ENCODE results near the gene TMPRSS6.

TMPRSS6 gene

DNA sequence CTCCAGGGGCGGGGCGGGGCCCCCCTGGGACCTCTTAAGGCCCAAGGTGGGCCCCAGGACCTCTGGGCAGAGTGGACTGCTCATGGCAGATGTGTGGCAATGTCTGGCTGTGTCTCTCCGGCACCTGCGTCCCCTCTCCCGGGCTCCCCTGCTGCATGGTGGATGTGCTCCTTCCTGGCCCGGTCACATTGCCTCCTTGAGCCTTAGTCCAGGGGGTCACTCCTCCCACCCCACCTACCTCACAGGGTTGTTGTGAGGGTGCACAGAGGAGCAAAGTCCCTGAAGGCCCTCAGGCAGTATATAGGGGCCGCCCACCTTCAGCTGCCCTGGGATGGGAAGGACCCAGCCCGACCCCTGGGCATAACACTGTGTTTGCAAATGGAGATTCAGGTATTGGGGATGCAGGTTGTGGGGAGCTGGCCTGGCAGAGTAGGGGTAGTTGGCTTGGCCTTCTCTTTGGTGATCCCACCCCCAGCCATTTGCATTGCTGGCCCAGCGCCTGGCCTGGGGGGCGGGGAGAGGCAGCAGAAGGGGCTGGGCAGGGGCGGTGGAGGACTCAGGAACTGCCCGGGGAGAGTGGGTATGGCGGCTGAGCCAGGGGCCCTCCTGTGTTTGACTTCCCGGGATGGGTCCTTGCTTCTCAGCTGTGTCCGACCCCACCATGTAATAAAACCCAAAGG is 46.7 kb downstream of the TMPRSS6 start:
- DNase-seq, result no peak

DNA sequence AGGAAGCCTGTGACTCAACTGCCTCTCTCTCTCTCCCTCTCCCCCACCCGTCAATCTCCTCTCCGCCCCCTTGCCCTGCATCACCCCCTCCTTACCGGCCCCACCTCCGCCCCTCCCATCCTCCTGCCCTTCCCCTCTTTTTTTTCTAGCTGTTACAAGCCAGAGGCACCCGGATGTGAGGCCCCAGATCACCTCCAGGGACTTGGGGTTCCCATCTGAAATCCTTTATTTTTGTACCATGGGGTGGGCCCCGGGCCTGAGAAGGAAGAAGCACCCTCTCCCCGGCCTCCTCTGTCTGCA is 47.2 kb downstream of the TMPRSS6 start:
- no peak for DNase-seq

DNA sequence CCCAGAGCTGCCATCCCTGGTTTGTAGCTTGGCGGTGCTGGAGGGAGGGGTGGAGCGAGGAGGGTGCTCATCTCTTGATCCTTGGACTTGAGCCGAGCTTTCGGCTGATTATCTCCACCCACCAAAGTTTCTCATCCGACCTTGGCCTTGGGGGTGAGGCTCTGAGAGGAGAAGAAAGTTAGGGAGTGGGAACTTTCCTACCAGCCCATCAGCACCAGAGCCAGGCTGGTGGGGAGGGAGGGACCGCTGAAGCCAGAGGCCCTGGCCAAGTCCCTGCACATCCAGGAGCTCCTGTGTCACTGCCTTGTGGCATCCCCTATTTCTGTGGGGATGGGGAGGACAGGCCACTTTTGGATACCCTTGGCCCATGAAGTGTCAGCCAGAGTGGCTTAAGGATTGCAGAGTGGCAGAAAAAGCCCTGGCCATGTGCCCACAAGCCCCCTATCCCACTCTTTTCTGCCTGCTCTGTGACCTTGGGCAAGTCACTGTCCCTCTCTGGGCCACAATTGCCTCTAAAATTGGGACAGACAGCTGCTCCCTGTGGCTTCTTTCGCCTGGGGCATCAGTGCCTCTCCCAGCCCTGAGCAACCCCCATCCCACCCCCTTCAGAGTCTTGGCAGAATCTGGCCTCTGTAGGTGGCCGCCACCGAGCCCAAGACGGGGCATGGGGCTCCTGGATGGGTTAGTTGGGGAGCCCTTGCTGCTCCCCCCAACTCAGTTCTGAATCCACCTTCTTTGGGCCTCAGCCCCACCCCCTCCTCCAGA is 47.7 kb downstream of the TMPRSS6 start:
- DNase-seq, result no peak

DNA sequence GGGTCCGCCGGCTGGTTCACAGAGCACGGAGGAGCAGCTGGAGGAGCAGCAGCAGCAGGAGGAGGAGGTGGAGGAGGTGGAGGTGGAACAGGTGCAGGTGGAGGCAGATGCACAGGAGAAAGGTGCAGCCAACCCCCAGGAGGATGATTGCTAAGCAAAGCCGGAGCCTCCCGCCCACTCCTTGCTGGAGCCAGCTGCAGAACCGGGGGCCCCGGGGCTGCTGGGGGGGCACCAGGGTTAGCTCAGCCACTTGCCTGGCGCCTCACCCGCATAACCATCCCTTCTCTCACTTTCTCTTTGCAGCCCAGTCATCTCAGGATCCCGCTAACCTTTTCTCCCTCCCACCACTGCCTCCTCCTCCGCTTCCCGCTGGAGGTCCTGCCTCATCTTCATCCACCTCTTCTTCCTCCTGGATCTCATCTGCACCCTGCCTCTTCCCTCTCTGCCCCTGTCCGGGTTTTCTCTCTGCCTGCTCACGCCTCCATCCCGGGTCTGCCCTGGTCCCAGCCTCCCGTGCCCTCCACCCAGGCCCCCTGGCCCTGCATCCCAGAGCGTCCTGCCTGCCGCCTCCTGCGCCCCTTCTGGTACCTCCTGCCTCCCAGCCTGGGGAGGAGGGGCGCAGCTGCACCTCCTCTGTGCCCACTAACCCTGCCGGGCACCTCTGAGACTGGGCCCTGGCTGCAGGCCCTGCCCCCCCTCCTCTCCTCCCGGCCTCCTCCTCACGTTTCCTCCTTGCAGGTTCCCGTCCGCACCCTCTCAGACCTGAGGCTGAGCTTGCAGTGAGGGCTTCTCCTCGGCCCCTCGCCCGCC is 48.5 kb downstream of the TMPRSS6 start:
- DNase-seq, result no peak

DNA sequence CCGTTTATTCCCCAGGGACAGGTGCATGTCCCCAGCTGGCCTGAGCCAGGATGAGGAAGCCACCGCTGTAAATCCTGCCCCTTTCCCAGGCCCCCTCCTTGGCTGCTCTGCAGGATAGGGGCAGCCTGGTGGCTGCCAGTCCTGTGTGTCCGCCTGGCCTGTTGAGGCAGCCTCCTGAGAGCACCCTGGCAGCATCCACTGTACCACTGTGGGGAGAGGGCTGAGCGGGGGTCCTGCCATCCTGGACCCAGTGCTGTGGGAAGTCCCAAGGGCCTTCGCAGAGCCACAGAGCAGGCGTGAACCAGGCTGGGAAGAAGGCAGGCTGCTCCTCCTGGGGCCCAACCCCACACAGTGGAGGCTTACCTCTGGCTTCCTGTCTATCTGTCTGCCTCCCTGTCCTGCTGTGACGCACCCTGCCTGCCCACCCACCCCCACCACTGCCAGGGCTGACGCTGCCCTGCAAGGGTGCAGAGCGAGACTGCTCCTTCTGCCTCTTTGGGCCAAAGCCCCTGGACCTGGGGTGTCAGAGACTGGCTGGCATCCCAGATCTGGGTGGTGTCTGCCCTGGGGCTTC is 49.5 kb downstream of the TMPRSS6 start:
- no peak for DNase-seq

DNA sequence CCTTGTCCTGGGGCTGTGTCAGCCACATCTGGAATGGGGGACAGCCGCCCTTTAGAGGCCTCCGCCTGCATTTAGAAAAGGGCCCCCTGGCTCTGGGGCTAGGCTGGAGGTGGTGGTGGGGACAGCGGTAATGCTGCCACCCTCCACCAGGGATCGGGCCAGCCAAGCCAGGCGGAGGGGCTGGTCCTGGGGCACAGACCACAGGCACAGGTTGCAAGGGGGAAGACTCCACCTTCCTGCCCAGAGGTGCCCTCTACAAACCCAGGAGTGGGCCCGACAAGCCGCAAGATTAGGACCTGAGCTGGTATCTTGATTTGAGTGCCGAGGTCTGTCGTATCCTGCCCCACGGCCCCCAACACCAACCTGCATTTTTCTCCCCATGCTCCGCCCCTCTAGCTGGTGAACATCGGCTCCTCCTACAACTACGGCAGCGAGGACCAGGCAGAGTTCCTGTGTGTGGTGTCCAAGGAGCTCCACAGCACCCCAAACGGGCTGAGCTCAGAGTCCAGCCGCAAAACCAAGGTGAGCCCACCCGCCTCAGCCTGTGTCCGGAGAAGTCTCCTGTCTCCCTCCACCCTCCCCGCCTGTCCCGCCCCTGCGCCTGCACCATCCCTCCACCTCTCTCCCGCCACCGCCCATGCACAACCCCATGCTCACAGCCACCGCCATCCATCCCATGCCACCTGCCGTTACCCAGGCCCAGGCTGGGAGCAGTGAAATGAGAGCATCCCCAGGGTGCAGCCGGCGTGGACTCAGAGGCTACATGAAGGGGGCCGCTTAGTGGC is 50.4 kb downstream of the TMPRSS6 start:
- DNase-seq, result no peak

DNA sequence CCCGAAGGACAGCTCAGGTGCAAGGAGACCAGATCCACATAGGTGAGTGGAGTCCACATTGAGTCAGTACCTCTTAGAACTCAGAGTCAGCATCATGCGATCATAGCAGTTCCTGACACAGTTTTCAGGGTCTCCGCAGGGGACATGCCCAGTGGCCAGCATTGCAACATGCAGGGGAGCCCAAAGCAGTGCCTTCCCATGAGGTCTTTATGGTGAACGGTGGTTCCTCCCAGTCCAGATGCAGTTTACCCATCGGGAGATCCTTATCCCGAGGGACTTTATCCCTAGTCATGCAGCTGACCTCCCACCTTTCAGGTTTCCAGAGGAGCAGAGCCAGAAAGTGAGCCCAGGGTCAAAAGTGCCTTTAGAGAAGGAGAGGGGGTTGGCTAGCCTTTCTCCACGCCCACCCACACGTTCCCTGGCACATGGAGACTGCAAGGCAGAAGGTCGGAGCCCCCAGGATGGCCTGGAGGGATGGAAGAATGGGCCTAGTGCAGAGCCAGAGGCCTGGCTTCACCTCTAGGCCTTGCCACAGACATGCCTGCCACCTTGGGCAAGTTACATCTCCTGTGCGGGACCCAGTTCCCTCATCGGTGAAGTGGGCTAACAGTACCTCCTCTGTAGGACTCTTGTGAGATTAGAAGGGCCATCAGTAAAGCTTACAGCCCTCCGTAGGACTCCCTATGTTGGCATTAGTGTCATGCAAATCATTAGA is 51.6 kb downstream of the TMPRSS6 start:
- no peak for DNase-seq

DNA sequence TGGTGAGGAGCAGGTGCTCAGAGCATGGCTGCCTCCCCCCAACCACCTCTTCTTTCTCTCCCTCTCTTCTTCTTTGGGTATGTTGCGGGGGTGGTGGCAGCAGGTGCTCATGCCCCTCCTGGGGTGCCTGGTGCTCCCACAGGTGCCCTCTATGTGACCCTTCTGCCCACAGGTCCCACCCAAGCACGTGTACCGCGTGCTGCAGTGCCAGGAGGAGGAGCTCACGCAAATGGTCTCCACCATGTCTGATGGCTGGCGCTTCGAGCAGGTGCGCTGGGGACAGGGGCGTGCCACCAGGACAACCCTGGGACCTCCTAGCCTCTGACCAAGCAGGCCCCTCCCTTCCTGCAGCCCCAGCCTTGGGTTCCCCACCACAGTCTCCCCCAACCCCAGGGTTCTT is 52.3 kb downstream of the TMPRSS6 start:
- no peak for DNase-seq

DNA sequence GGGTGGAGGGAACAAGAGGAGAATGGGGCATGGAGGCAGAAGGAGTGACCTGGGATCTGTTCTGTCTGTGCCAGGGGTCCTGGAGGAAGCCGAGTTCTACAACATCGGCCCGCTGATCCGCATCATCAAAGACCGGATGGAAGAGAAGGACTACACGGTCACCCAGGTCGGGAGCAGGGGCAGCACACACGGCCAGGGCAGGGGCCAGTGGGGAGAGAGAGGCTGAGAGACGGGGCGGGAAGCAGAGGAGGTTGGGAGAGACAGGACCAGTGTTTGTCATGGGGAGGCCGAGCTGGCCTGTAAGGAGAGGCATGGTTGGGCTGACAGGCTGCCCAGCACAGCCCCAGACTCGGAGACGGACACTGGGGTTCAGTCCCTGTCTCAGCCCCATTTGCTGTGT is 53.3 kb downstream of the TMPRSS6 start:
- DNase-seq, result no peak

DNA sequence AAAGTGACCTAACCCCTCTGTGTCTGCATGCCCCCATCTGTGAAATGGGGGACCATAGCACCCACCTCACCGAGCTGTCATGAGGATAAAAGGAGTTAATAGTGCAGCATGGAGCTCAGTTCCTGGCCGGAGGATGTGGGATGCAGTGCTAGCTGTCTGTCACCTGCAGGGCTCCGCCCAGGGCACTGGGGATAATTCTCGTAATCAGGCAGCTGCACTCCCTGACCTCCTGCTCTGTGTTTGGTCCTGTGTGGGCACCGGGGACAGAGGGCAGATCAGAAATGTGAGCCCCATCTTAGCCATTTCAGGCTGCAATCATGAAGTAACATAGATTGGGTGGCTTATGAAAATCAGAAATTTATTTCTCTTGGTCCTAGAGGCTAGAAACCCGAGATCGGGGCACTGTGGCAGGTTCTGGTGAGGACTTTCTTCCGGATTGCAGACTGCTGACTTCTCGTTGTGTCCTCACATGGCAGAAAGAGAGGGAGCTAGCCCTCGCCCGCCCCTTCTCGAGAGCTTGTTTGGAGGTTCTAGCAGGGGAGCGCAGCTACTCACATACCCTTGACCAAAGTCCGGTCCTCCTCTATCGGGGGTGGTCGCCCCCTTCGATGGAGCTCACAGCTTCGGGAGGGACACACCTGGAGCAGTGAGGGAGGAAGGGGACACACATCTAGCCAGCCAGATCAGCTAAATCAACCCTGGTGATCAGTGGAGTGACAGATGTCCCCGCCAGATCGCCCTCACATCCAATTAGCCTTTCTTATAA is 54.7 kb downstream of the TMPRSS6 start:
- no peak for DNase-seq

DNA sequence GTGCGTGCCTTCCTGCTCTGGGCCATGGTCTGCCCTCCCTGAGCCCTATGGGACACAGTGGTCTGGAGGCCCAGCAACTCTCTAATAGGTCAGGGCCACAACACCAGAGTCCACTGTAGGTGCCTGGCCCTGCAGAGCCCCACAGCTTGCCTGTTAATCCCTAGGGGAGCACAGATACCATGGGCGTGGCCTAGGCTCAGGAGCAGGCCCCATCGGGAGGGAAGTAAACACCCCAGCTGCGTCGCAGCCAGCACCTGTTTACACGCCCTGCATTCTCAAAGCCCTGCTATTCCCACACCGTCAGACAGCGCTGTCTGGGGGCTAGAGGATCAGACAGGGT is 55.5 kb downstream of the TMPRSS6 start:
- DNase-seq, result no peak

DNA sequence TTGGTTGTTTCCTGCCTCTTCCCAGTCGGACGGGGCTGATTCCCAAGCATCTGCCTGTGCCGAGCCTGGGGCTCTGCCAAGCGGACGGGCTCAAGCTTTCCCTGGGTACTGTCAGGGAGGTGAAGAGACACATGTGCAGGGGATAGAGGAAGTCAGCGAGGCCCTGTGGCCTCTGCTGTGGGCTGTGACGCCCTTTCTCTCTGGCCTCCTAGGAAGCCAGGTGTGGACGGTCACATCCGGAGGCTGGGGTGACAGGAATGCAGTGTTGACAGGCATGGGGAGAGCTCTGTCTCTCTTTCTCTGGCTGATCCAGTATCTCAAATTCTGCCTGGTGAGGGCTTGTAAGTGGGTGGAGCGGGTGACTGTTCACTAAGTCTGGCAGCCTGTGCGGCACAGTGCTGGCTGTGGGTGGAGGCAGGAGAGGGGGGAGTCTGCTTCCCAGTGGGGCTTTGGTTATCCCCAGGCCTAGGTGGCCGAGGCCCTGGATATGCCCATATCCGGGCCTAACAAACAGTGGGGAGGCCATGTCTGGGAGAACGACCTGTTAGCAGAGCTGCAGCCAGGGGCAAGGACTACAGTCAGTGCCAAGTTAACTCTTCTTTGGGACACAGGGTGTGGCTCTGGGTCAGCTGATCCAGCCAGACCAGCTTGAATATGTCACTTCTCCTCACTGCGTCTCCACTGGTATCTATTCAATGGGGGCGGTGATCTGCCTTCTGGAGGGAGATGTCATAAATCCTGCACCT is 56.0 kb downstream of the TMPRSS6 start:
- DNase-seq, result no peak

DNA sequence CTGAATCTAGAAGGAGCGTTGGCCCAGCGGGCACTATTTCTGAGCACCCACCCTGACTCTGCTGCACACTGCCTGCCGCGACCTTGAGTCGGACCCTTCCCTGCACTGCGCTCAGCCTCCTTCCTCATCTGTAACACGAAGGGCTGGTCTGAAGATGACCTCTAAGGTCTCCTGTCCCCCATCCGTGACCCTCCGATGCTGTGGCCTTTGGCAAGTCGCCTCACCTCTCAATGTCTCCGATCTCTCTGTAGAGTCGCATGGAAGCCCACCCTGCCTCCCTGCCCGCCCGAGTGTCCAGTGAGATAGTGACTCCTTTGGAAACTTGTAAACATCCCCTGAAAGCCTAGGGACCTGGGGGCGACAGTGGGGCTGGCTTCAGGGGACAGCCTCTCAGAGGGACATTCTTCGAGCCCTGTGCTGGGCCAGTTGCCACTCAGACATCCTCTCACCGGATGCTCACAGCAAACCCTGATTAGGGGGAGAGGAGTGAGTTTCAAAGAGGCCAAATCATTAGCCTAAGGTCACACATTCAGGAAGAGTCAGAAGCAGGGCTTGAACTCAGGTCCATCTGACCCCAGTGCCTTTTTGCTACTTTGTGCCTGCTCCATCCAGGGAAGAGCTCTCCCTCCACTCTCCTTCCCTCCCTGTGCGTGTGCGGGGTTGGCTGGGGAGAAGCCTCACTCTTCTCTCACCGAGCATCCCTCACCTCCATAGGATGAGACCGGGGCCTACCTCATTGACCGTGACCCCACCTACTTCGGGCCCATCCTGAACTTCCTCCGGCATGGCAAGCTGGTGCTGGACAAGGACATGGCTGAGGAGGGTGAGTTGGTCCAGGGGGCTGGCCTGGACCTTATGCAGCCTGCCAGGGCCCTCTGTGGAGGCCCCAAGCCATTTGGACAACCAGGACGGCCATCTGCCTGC is 56.9 kb downstream of the TMPRSS6 start:
- no peak for DNase-seq

DNA sequence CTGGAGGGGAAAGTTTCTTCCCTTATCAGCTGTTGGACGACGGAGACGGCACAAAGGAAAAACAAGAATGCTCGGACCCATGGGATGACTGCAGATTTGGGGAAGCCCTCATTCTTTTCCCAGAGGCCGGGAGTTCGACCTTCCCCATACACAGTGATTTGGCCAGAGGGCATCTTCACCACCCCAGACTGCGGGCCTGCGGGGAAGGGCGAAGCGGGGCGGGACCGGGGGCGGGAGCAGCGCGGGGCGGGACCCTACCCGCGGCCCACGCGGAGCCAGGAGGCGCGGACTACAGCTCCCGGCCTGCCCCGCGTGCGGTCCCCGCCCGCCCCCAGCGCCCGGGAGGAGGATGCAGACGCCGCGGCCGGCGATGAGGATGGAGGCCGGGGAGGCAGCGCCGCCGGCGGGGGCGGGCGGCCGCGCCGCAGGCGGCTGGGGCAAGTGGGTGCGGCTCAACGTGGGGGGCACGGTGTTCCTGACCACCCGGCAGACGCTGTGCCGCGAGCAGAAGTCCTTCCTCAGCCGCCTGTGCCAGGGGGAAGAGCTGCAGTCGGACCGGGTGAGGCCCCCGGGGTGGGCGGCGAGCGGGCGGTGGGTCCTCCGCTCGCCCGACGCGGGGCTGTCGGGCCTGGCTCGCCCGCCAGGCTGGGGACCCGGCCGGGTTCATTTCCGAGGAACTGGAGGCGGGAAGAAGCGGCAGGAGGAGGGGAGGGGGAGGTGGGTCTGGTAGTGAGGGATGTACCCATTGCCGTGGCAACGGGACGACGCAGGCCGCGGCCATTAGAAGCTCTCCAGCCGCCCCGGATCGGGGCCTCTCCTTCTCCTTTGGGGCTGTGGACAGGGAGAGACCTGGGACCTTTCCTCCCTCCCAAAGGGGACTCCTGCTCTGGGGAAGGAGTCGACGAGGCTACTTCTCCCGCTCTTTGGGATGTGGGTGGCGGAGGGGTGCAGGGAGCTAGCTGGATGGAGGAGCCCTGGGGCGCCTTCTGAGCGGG is 57.8 kb downstream of the TMPRSS6 start, which contains the start of gene KCTD17:
Gene KCTD17 (plus strand): TSS at position 352 of the 995 bp plus-strand sequence. CDS start 19 bp downstream, at position 371.
- no peak for DNase-seq

DNA sequence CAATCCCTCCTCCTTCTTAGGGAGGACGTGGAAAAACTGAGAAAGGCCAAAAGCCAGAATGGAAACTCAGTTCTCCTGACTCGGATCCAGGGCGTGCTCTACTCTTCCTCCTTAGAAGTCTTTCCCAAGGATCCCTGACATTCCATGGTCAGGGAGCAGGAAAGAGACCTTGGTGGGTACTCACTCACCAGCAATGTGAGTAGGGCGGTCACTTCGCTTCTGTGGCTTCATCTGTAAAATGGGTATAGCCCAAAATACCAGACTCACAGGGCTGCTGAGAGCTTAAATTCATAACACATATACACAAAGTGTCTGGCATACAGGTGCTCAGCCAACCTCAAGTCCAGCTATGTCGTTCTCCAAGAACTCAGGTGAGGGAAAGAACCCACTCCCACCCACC is 58.6 kb downstream of the TMPRSS6 start:
- DNase-seq, result no peak

DNA sequence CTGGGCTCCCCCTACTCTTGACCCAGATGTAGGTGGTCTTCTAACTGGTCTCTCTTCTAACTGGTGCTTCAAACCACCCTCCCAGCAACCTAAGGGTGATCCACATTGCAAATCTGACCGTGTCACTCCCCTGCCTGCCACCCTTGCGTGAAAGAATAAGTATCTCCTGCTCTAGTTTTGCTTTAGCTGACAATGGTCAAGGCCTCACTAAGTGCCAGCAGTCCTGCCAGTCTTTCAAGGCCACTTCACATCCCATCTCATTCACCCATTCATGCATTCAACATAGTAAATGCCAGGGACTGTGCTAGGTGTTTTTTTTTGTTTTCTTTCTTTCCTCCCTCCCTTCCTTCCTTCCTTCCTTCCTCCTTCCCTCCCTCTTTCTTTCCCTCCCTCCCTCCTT is 60.3 kb downstream of the TMPRSS6 start:
- no peak for DNase-seq

DNA sequence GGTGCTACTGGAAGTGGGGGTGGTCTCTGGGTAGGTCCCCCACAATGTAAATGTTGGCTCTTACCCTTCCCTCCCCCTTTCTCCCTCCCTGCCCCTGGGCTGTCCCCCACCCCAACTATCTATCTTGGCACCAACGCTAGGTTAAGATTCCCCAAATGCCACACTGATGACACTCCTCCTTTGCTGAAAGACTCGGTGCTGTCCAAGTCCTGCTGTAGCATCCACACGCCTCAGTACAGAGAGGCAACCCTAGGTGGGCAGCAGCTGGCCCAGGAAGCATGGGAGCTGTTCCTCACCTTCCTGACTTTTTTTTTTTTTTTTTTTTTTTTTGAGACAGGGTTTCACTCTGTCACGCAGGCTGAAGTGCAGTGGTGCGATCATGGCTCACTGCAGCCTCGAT is 61.4 kb downstream of the TMPRSS6 start:
- DNase-seq, result no peak

DNA sequence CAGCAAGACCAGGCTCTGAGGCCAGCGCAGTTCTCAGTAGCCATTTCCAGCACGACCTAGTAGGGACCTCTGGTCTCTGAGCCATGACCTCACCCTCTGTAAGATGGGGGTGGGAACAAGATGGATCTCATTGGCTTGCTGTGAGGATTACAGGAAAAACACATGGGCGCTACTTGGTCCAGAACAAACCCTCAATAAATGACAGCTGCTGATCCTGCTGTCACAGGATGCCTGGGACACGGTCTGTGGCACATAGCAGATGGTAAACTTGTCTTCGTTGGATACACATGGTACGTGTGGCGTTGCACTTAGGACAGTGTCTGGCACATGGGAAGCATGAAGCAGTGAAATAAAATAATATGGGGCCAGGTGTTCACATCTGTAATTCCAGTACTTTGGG is 62.5 kb downstream of the TMPRSS6 start:
- no peak for DNase-seq

Data from NCI-H774 (cell line).